Activated T-helper 9 cell treated with anti-CD3 and anti-CD28 coated beads, Interleukin-2, amount 50 U/mL, for 16 hours (primary cell): ENCODE data around the gene CARS1.
"Not testable (repeated sequence)": the region's sequence is repeated elsewhere in the genome, so short reads cannot be mapped to it uniquely, and the experiment has no call there.

Experiments
- DNase-seq: peaks from one replicate; pipeline ENCODE4 v3.0.0-alpha.2; 2020; ENCODE audit warnings: low read depth

CARS1 gene

GRCh38 chr11:3089236-3090061 is 32.2 kb upstream of the CARS1 start:
- no peak for DNase-seq

GRCh38 chr11:3088806-3089205 is 31.6 kb upstream of the CARS1 start:
- no peak for DNase-seq

DNA sequence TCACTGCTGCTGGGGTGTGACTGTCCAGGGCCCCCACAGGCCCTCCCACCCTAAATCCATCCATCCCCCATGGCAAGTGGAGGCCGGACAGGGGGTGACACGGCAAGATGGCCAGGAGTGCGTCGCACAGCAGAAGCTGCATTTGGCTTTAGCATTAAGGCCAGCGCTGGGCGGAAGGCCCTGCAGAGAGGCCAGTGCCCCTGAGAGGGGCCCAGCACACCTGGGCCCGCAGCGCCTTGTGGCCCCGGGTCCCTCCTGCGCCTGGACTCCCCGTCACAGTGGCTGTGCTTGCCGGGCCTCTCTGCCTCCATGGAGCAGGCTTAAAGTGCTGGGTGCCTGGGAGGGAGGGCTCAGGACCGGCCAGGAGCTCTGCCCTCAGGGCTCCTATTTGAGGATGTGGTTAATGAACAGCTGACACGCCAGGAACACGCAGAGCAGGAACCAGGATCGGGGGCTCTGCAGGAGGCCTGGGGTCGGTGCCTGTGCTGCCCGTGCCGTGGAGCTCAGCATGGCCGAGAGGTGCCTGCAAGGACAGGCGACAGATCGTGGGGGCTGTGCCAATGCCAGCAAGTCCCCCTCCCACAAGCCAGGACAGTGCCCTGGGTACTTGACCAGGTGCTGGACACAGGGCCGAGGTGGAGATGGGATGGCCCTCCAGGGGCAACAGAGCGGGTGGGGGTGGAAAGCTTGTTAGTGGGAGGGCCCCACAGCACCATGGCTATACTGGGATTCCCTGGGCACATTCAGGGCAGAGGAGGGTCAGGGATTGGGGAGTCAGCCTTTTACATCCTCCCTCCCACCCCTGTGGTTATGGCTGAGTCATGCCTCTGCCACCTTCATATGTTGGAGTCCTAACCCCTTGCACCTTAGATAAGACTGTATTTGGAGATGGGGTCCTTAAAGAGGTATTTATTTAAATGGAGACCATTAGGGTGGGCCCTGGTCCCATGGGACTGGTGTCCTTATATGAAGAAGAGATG is 30.9 kb upstream of the CARS1 start:
- DNase-seq: no peak

DNA sequence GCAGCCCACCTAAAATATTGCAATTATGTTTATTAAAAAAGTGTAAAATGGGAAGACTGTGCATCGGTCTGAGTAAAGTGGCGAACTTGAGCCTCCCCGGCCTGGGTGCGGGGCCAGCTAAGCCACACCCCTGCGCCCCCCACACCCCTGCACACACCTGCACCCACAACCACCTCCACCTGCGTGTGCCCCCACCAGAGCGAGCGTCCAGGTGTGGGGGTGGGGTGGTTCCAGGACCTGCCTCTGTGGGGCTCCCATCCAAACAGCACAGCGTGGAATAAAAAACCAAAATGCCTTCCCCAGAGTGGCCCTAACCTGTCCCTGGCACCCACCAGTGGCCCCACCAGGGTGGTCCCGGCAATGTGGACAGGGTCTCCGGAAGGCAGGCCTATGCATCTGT is 30.1 kb upstream of the CARS1 start:
- no peak for DNase-seq

- no peak for DNase-seq
Measured at GRCh38 chr11:3086671-3087150, 29.5 kb upstream of the CARS1 start.

- DNase-seq: no peak
Measured at GRCh38 chr11:3086114-3086513, 28.9 kb upstream of the CARS1 start.

GRCh38 chr11:3085052-3085451 is 27.8 kb upstream of the CARS1 start:
- no peak for DNase-seq

GRCh38 chr11:3083321-3083720 is 26.1 kb upstream of the CARS1 start:
- no peak for DNase-seq

- DNase-seq: no peak
Measured at GRCh38 chr11:3081386-3081751, 24.1 kb upstream of the CARS1 start.

DNA sequence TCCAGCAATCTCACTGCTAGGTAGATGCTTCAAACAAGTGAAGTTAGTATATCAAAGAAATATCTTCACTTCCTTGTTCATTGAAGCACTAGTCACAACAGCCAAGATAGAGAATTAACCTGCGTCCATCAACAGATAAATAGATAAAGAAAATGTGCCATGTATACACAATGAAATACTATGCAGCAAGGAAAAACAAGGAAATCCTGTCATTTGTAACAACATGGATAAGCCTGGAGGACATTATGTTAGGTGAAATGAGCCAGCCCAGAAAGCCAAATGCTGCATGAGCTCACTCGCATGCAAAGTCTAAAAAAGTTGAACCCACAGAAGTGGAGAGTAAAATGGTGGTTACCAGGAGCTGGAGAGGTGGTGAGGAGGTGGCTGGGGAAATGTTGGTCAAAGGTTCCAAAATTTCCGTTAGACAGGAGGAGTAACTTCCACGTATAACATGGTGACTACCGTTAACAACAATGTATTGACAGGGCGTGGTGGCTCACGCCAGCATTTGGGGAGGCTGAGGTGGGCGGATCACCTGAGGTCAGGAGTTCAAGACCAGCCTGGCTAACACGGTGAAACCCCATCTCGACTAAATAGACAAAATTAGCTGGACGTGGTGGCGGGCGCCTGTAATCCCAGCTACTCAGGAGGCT is 23.6 kb upstream of the CARS1 start:
- no peak for DNase-seq

- no peak for DNase-seq
Measured at GRCh38 chr11:3080104-3080503, 22.9 kb upstream of the CARS1 start.

- DNase-seq: no peak
Measured at GRCh38 chr11:3077846-3078440, 20.7 kb upstream of the CARS1 start.

DNA sequence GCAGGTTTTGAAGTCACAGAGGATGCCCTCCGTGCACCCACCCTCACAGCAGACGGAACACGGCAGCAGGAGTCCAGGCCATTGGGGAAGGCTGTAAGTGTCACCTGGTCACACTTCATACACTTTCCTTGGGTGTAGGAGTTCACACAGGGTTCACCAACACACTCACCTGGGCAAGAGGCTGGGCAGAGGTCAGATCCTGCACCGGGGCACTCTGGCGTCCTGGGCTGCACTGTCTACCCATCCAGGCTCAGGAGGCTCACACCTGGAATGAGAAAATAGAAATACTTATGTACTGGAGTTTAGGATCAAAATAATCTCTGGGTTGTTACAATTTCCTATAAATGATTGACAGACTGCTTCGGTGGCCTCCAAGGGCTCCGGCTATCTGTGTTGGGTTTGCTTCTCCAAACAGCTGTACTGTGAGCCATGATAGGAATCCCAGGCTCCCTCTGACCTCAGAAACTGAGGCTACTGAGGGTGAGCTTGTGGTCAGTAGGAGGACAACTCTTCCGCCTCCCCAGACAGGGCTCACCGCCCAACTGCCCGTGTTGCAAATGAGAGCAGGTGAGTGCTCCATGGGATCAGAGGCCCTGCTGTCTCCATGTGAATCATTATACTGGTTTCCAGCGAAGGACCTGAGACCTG is 20.1 kb upstream of the CARS1 start:
- no peak for DNase-seq

DNA sequence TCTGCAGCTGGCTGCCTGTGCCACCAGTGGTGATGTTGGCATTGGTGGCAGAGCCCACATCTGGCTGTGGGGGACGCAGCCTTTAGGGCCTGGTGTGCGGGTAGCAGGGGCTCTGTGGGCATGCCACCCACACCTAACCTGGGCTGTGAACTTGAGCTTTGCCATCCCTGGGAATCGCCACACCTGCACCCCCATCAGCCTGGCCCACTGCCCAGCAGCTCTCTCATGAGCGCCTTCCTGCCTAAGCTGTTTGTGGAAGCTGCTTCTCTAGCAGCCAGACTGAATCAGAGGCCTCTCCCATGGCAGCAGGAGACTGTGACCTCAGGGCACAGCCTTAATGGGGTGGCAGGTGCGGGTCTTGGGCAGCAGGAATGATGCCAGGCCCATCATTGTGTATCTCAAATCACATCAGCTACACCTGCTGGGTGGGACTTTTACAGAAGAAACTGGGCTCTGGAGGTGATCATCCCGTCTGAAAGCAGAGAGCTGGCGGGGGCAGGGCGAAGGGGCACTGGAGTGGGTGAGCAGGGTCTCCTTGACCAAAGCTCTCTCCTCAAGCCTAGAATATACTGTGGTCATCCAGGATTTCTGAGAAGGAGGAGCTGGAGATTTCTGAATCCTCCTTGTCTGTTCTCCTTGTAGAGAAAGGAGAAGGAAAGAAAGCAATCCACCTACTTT is 17.8 kb upstream of the CARS1 start:
- DNase-seq: no peak

DNA sequence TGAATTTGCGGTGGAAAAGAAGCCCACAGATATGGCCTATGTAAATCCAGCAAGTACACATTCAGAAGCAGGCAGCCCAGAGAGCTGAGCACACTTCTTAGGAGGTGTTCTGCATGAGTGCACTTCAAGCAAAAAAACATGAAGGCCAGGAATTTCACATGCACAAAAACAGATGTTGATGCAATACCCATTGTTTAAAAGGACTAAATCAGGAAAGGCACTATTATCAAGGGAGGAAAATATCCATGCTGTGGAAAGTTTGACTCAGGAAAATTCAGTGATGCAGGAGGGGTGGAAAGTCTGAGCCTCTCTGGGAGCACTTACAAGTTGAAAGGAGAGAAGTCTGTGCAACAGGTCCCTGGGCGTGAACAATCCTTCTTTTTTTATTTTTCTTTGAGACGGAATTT is 15.8 kb upstream of the CARS1 start:
- no peak for DNase-seq

- no peak for DNase-seq
Measured at GRCh38 chr11:3069425-3069824, 12.2 kb upstream of the CARS1 start.

GRCh38 chr11:3066308-3066707 is 9.1 kb upstream of the CARS1 start:
- DNase-seq: not testable (repeated sequence)

DNA sequence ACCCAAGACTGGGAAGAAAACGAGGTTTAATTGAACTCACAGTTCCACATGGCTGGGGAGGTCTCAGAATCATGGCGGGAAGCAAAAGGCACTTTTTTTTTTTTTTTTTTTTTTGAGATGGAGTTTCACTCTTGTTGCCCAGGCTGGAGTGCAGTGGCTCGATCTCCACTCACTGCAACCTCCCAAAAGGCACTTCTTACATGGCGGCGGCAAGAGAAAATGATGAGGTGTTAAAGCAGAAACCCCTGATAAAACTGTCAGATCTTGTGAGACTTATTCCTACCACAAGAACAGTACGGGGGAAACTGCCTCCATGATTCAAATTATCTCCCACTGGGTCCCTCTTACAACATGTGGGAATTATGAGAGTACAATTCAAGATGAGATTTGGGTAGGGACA is 7.5 kb upstream of the CARS1 start:
- DNase-seq: not testable (repeated sequence)

DNA sequence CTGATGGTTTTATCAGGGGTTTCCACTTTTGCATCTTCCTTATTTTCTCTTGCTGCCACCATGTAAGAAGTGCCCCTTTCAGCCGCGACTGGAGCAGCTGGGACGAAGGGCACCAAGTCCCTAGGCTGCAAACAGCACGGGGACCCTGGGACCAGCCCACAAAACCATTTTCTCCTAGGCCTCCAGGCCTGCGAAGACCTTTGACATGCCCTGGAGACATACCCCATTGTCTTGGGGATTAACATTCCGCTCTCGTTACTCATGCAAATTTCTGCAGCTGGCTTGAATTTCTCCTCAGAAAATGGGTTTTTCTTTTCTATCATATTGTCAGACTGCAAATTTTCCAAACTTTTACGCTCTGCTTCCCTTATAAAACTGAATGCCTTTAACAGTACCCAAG is 6.7 kb upstream of the CARS1 start:
- DNase-seq: not testable (repeated sequence)

GRCh38 chr11:3063432-3063831 is 6.2 kb upstream of the CARS1 start:
- not testable (repeated sequence) for DNase-seq
